PC-3 (cell line): Measurements from ENCODE around the gene KIF7.

Source experiments
- EZH2 ChIP-seq: fragments of 300-600 bp; sonication (generic); IDR thresholded peaks from one replicate; pipeline ENCODE4 v1.6.1; 2017; ENCODE audit warnings: antibody characterized with exemption, mild to moderate bottlenecking, low read length; ENCODE audit not compliant: unreplicated experiment
- TF ChIP-seq, protein P1 (sequence below): fragments of 300-600 bp; sonication (generic); conservative IDR thresholded peaks from 2 replicates; pipeline ENCODE4 v1.5.1; 2017; ENCODE audit warnings: antibody characterized with exemption, low read depth, mild to moderate bottlenecking, low read length

DNA sequence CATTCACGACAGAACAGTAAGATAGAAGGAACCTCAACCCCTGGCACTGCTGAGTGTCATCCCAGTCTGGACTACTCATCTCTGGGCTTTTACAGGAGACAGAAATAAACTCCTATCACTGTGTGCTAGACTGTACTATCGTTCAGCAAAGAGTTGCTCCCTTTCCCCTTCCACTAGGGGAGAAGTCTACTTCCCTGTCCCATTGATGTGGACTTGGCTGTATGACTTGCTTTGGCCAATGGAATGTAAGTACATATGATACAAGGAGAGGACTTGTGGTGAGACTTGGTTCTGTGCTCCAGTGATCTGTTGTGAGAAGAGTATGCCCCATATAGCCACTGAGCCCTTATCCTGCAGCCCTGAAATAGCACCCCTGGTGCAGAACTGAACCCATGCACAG, 5.3 kb upstream of the KIF7 start:
- TF ChIP-seq, protein P1, sequence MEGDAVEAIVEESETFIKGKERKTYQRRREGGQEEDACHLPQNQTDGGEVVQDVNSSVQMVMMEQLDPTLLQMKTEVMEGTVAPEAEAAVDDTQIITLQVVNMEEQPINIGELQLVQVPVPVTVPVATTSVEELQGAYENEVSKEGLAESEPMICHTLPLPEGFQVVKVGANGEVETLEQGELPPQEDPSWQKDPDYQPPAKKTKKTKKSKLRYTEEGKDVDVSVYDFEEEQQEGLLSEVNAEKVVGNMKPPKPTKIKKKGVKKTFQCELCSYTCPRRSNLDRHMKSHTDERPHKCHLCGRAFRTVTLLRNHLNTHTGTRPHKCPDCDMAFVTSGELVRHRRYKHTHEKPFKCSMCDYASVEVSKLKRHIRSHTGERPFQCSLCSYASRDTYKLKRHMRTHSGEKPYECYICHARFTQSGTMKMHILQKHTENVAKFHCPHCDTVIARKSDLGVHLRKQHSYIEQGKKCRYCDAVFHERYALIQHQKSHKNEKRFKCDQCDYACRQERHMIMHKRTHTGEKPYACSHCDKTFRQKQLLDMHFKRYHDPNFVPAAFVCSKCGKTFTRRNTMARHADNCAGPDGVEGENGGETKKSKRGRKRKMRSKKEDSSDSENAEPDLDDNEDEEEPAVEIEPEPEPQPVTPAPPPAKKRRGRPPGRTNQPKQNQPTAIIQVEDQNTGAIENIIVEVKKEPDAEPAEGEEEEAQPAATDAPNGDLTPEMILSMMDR: no peak
- TF ChIP-seq EZH2: no peak
